Neural progenitor cell (in vitro differentiated cells): ENCODE results near the gene LRP1-AS.

ENCODE experiments used
- EZH2 ChIP-seq: fragments of 200-600 bp; sonication (generic); IDR thresholded peaks from 2 replicates; pipeline ENCODE4 v1.6.1; 2017; ENCODE audit warnings: antibody characterized with exemption, mild to moderate bottlenecking, moderate library complexity
- TF ChIP-seq, protein P1 (sequence below): fragments of 200-600 bp; sonication (generic); IDR thresholded peaks from 2 replicates; pipeline ENCODE4 v1.5.1; 2017; ENCODE audit warnings: antibody characterized with exemption, mild to moderate bottlenecking

DNA sequence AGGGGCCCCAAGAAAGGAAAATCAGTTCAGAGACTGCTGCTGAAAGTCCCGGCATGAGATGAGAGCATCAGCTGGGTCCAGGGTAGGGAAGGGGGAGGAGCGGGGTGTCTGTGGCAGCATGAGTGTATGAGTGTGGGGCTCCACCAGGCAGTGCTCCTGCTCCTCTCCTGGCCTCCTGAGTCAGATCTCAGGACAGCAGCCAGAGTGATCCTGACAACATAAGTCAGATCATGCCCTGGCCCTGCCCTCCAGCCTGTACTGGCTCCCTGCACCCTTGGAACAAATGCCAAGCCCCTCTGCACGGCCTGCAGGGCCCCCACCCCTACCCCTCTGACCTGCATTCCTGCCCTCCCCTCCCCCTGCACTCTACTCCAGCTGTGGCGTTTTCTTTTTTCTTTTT, 24.2 kb upstream of the LRP1-AS start:
- TF ChIP-seq EZH2 = no peak
- TF ChIP-seq, protein P1, sequence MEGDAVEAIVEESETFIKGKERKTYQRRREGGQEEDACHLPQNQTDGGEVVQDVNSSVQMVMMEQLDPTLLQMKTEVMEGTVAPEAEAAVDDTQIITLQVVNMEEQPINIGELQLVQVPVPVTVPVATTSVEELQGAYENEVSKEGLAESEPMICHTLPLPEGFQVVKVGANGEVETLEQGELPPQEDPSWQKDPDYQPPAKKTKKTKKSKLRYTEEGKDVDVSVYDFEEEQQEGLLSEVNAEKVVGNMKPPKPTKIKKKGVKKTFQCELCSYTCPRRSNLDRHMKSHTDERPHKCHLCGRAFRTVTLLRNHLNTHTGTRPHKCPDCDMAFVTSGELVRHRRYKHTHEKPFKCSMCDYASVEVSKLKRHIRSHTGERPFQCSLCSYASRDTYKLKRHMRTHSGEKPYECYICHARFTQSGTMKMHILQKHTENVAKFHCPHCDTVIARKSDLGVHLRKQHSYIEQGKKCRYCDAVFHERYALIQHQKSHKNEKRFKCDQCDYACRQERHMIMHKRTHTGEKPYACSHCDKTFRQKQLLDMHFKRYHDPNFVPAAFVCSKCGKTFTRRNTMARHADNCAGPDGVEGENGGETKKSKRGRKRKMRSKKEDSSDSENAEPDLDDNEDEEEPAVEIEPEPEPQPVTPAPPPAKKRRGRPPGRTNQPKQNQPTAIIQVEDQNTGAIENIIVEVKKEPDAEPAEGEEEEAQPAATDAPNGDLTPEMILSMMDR = no peak
